Renal cortex interstitium (tissue), 11 donors: ENCODE measurements around the gene IRF1. TPM values are rescaled to one million over a fixed set of nuclear protein-coding genes. Genes with fewer than 3 reads are reported as not detected.

Experiments used
- DNase-seq, 11 donors: peaks; one replicate each; pipeline ENCODE4 v3.0.0-alpha.2; 2013; ENCODE audit warnings: low read depth in 9 of 11, low spot score in 4 of 11; ENCODE audit errors: extremely low read depth in 1 of 11
- polyA plus RNA-seq, 3 donors: library from polyadenylated mRNA; unstranded; fragments of 120-200 nt; gene quantifications; one replicate each; pipeline ENCODE4 v1.2.1, GENCODE V29; 2013; ENCODE audit not compliant: insufficient read length in 3 of 3

IRF1 gene
- polyA plus RNA-seq, 3 donors, result 13.3 to 15.4 (median 15.3) TPM

GRCh38 chr5:132468656-132469379, 21.8 kb downstream of the IRF1 start:
- no peak for DNase-seq

GRCh38 chr5:132467287-132467984, 23.1 kb downstream of the IRF1 start:
- DNase-seq, result no peak

GRCh38 chr5:132466433-132467286, 23.9 kb downstream of the IRF1 start:
- DNase-seq, result no peak

- DNase-seq, result no peak
Measured at GRCh38 chr5:132465059-132465707, 25.4 kb downstream of the IRF1 start.

GRCh38 chr5:132464156-132464939, 26.2 kb downstream of the IRF1 start:
- DNase-seq, result no peak

GRCh38 chr5:132463811-132464155, 26.8 kb downstream of the IRF1 start:
- DNase-seq, result no peak

GRCh38 chr5:132462856-132463745, 27.5 kb downstream of the IRF1 start:
- DNase-seq, result no peak

GRCh38 chr5:132462333-132462732, 28.2 kb downstream of the IRF1 start:
- DNase-seq, result no peak

GRCh38 chr5:132461569-132462070, 29.0 kb downstream of the IRF1 start:
- DNase-seq, result no peak

- DNase-seq, result no peak
Measured at GRCh38 chr5:132460846-132461568, 29.6 kb downstream of the IRF1 start.

GRCh38 chr5:132459983-132460838, 30.4 kb downstream of the IRF1 start:
- DNase-seq, result no peak

- no peak for DNase-seq
Measured at GRCh38 chr5:132459031-132459982, 31.3 kb downstream of the IRF1 start.

- no peak for DNase-seq
Measured at GRCh38 chr5:132458651-132459030, 31.9 kb downstream of the IRF1 start.

GRCh38 chr5:132458226-132458560, 32.4 kb downstream of the IRF1 start:
- no peak for DNase-seq
